Esophagus squamous epithelium (tissue), 4 donors: ENCODE data around the gene SCARB1.

Experiments
- CTCF ChIP-seq, 6 experiments: fragments of 450-650 bp in 4 of 6; fragments of 200-600 bp in 2 of 6; sonication (generic) in 2 of 6; IDR thresholded peaks; one replicate each; pipeline ENCODE4 v1.5.1; 2016 to 2019; ENCODE audit warnings: antibody characterized with exemption in 6 of 6, mild to moderate bottlenecking in 4 of 6, moderate library complexity in 4 of 6
- POLR2A ChIP-seq, 4 donors: fragments of 450-650 bp; IDR thresholded peaks; one replicate each; pipeline ENCODE4 v1.6.1; 2017; ENCODE audit warnings: antibody characterized with exemption in 4 of 4, mild to moderate bottlenecking in 4 of 4, moderate library complexity in 3 of 4

- TF ChIP-seq CTCF (IDR thresholded peaks at IDR 0.05) (no peak), POLR2A (IDR thresholded peaks at IDR 0.05) (no peak)
These were observed 83.3 kb downstream of the SCARB1 start for GRCh38 chr12:124780336-124780735.
